GM21381 (cell line): ENCODE data around the gene KREMEN2.
"Not testable (repeated sequence)": the region's sequence is repeated elsewhere in the genome, so short reads cannot be mapped to it uniquely, and the experiment has no call there.

Experiments used
- ATAC-seq: cut with Tn5 transposase; IDR thresholded peaks from one replicate; pipeline ENCODE4 v1.9.1; 2021; ENCODE audit warnings: mild to moderate bottlenecking, moderate library complexity; ENCODE audit not compliant: unreplicated experiment

KREMEN2 gene, protein sequence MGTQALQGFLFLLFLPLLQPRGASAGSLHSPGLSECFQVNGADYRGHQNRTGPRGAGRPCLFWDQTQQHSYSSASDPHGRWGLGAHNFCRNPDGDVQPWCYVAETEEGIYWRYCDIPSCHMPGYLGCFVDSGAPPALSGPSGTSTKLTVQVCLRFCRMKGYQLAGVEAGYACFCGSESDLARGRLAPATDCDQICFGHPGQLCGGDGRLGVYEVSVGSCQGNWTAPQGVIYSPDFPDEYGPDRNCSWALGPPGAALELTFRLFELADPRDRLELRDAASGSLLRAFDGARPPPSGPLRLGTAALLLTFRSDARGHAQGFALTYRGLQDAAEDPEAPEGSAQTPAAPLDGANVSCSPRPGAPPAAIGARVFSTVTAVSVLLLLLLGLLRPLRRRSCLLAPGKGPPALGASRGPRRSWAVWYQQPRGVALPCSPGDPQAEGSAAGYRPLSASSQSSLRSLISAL

DNA sequence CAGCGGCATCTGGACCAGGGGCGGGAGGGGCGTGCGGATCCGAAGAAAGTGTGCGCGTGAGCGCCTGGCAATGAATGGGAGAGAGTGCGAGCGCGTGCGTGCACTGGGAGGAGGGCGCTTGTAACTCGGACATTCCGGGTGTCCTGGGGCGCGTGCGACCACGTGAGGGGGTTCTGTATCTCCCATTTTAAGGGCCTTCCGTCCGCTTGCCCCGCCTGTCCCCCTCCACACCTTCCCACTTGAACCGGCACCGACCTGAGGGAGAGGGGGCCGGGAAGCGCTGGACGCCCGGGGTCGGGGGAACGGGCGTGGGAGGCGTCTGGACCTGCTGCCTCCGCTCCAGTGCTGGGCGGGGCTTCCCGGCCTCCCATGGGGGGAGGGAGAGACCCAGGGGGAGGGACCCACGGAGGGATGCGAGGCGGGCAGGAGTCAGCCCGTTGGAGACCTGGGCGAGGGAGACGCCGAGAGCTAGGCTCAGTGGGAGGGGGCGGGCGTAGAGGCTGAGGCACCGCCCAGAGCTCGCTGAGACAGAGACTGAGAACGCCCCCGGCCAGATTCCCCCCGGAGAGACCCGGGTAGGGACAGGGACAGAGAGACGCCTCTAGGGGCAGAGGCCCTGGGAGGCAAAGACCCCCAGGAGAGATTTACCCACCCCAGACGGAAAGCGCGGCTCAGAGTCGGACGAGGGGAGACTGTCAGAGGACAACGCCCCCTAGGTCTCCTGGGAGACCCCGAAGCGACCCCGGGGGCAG, at the start of gene KREMEN2:
Gene KREMEN2 (plus strand): TSS at position 553 of the 752 bp plus-strand sequence. CDS start 246 bp downstream, outside the sequence.
- no peak for ATAC-seq

DNA sequence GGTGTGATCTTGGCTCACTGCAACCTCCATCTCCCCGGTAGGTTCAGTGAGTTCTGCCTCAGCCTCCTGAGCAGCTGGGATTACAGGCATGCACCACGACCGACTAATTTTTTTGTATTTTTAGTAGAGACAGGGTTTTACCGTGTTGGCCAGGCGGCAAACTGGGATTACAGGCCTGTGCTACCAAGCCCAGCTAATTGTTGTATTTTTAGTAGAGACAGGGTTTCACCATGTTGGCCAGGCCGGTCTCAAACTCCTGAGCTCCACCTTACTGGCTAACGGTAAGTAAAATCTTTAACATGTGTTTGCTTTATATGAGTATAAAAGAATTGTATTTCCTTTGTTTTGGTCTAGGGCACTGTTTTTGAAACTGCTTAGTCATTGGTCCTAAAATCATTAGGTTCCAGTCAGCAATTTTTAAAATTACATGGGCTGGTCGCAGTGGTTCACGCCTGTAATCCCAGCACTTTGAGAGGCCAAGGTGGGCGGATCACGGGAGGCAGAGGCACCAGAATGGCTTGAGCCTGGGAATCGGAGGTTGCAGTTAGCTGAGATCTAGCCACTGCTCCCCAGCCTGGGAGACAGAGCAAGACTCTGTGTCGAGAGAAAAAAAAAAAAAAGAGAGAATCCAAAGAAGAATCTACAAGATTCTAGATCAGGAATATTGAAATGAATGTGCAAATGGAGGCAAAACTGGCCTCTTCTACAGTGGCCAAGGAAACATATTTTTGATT, 48.7 kb upstream of the KREMEN2 start:
- ATAC-seq, result no peak

DNA sequence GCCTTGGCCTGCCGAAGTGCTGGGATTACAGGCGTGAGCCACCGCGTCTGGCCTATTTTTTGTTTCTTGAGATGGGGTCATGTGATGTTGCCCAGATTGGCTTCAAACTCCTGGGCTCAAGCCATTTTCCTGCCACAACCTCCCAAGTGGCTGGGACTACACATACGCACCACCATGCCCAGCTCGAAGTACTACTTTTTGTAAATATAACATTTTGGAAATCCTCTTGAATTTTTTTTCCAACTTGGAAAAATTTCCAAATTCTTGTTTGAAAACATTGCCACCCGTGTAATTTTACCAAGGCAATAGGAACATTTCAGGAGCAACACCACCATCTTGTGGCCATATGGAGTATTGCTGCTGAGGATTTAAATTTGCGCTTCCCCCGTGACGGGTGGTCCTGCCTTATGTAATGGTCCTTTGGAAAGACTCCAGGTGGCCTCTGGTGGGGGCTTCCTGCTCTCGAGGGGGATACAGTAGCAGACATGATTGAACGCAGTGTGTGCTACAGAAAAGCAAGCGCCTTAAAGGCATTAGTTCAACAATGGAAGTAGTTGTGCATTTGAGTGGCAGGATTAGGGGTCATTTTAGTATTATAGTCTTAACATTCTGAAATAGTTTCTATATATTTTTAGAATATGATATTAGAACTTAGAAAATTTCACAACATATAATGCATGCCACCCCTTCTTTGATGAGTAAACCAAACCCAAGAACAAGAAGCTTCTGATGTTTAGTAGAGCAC, 44.4 kb upstream of the KREMEN2 start:
- no peak for ATAC-seq

DNA sequence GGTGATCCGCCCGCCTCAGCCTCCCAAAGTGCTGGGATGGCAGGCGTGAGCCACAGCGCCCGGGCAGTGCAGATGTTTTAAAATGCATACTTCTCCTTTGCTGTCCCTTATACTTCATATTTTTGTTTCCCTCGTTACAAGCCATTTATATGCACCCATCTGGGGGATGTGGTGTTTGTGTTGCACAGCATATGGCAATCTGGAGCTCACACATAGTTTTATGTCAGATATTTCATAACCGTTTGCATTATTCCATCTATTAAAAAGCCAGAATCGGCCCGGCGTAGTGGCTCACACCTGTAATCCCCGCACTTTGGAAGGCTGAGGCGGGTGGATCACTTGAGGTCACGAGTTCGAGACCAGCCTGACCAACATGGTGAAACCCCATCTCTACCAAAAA, 40.6 kb upstream of the KREMEN2 start:
- no peak for ATAC-seq

DNA sequence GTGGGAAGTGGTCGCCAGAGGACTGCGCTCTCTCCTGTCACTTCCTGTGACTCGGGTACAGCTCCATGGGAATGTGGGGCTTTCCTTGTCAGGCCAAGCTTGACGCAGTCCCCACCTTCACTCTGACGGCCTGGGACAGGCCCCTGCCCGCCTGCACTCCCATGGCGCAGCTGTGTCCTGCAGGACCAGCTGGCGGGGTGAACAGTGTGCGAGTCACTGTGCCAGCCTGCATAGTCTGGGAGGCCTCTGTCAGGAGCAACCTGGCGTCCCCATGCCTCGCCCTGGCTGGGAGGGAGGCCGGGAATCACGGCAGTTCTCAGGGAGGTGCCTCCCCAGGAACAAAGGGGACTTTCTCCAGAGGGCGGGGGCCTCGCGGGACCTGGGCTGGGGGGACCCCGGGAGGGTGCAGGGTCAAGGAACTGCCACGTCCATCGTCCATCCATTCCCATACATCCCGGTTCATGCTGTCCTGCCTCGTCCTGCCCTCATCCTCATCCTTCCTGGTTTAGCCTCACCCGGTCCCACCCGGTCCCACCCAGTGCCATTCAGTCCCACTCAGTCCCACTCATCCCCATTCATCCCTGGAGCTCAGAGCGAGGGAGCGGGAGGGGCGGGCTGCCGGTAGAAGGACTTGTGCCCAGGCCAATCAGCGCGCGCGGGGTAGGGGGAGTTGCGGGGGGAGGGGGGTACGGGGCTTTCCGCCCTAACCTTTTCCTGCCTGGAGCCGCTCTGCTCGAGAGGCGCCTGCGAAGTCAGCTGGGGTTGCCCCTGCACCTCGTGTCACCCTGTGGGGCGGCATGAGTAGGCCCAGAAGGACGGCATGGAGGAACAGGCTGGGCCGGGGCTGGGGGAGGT, 38.9 kb upstream of the KREMEN2 start:
- ATAC-seq, result no peak

DNA sequence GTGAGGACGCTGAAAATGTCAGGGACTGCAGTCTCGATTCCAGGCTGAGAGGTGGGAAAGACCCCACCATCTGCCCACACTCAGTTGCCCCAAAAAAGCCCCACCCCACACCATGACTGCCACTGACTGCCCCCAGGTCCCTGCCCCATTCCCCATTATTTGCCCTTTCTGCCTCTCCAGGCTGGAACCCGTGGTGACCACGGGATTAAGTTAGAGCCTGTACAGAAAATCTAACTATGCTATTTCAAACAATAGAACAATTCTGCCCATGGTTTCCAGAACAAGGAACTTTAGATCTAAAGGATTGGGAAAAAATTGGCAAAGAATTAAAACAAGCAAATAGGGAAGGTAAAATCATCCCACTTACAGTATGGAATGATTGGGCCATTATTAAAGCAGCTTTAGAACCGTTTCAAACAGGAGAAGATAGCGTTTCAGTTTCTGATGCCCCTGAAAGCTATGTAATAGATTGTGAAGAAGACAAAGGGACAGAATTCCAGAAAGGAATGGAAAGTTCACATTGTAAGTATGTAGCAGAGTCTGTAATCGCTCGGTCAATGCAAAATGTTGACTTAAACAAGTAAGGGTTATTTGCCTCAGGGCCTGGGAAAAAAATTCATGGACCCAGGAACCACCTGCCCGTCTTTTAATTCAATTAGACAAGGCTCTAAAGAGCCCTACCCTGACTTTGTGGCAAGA, 38.0 kb upstream of the KREMEN2 start:
- no peak for ATAC-seq

DNA sequence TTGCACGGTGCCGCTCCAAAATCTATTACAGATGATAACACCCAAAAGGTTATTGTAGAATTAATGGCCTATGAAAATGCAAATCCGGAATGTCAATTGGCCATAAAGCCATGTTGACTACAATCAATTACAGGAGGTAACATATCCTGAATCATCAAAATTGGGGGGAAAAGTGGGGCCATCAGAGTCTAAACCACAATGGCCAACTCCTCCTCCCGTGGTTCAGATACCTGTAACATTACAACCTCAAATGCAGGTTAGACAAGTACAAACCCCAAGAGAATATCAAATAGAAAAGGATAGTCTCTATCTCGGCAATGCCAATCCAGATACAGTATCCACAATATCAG, 37.5 kb upstream of the KREMEN2 start:
- no peak for ATAC-seq

DNA sequence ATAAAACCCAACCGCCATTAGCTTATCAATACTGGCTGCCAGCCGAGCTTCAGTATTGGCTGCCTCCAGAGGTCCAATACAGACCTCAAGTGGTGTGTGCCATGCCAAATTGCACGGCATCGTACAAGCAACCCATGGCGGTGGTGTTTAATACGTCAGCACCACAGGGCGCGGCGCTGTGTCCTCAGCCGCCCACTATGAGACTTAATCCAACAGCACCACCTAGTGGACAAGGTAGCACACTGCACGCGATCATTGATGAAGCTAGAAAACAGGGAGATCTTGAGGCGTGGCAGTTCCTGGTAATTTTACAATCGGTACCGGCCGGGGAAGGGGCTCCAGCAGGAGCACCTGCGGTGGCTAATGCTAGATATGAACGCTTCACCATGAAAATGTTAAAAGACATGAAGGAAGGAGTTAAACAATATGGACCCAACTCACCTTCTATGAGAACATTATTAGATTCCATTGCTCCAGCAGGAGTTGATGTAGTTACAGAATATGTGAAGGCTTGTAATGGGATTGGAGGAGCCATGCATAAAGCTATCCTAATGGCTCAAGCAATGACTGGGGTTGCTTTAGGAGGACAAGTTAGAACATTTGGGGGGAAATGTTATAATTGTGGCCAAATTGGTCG, 36.9 kb upstream of the KREMEN2 start:
- no peak for ATAC-seq

DNA sequence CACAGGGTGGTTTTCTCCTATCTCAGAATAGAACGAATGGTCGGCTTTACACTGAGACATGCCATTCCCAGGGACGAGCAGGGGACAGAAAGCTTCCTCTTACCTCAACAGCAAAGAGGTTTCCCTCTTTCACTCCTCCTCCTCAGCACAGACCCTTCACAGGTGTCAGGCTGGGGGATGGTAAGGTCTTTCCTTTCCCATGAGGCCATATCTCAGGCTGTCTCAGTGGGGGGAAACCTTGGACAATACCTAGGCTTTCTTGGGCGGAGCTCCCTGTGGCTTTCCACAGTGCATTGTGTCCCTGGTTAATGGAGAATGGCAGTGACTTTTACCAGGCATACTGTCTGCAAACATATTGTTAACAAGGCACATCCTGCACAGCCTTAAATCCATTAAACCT, 35.9 kb upstream of the KREMEN2 start:
- ATAC-seq, result not testable (repeated sequence)

DNA sequence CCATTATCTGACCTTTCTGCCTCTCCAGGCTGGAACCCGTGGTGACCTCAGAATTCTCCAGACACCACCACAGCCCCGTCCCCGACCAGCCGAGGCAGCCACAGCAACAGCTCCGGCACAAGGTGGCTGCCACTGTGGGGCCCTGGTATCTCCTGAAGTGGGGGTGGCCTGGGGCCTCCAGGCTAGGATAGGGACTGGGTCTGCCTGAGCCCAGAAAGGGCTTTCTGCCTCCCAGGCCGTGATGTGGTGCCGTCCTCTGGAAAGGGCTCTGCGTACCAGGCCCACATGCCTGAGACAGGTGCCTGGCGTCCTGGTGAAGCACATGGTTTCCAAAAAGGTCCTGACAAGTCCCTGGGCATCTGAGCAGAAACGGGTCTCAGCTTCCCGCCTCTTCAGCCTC, 35.3 kb upstream of the KREMEN2 start:
- ATAC-seq, result no peak

DNA sequence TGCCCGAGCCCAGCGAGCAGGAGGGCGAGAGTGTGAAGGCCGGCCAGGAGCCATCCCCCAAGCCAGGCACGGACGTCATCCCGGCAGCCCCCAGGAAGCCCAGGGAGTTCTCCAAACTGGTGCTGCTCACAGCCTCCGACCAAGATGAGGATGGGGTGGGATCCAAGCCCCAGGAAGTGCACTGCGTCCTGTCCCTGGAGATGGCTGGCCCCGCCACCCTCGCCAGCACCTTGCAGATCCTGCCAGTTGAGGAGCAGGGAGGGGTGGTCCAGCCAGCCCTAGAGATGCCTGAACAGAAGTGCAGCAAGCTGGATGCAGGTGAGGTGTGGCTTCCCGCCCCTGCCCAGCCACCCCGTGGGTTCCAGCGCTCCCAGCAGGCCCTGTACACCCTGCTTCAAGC, 34.4 kb upstream of the KREMEN2 start:
- no peak for ATAC-seq

DNA sequence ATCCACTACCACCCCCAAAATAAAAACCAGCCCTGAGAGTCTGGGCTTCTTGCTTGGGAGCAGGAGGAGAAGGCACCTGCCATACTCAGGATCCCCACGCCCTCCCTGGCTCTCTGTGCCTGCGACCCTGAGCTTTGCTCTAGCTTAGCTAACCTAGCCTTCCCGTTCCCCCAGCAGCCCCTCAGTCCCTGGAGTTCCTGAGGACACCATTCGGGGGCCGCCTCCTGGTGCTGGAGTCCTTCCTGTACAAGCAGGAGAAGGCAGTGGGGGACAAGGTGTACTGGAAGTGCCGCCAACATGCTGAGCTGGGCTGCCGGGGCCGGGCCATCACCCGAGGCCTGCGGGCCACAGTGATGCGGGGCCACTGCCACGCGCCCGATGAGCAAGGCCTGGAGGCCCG, 33.8 kb upstream of the KREMEN2 start:
- ATAC-seq, result no peak

DNA sequence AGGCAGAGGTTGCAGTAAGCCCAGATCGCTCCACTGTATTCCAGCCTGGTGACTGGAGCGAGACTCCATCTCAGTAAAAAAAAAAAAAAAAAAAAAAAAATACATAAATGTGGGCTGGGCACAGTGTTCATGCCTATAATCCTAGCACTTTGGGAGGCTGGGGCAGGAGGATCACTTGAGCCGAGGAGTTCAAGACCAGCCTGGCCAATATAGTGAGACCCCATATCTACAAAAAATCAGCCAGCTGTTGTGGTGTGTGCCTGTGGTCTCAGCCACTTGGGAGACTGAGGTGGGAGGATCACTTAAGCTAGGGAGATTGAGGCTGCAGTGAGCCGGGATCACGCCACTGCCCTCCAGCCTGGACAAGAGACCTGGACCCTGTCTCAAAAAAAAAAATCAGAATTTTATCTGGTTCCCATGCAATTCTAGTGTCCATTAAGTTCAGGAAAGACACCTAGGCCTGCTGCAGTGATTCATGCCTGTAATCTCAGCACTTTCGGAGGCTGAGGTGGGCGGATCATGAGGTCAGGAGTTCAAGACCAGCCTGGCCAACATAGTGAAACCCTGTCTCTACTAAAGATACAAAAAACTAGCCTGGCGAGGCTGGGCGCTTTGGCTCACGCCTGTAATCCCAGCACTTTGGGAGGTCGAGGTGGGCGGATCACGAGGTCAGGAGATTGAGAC, 32.7 kb upstream of the KREMEN2 start:
- ATAC-seq, result not testable (repeated sequence)

DNA sequence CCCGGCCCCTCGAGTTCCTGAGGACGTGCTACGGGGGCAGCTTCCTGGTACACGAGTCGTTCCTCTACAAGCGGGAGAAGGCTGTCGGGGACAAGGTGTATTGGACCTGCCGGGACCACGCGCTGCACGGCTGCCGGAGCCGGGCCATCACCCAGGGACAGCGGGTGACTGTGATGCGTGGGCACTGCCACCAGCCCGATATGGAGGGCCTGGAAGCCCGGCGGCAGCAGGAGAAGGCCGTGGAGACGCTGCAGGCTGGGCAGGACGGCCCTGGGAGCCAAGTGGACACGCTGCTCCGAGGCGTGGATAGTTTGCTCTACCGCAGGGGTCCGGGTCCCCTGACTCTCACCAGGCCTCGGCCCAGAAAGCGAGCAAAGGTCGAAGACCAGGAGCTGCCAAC, 30.9 kb upstream of the KREMEN2 start:
- no peak for ATAC-seq

DNA sequence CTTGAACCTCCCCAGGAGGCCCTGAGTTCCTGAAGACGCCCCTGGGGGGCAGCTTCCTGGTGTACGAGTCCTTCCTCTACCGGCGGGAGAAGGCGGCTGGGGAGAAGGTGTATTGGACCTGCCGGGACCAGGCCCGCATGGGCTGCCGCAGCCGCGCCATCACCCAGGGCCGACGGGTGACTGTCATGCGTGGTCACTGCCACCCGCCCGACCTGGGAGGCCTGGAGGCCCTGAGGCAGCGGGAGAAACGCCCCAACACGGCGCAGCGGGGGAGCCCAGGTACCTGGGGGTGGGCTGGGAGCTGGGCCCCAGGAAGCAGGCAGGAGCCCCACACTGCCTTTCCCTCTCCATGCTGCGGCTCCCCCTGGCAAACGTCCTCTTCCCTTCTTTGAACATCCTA, 30.4 kb upstream of the KREMEN2 start:
- ATAC-seq, result no peak

DNA sequence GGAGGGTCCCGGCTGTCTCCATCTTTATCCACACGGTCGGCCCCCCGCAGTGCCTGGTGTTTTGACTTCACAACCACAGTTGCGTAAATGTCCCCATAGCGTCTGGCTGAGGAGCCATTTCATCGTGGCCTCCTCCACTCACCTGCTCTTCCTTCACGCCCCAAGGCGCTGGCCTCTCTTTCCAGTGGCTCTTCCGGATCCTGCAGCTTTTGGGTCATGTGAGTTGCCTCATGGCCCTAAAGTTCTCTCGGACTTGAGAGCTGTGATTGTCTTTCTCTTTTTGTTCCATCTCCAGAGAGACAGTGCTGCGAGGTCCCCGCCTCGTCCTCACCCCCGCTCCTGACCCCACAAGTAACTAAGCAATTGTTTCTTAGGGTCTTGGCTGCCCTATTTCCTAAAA, 29.6 kb upstream of the KREMEN2 start:
- ATAC-seq, result no peak

DNA sequence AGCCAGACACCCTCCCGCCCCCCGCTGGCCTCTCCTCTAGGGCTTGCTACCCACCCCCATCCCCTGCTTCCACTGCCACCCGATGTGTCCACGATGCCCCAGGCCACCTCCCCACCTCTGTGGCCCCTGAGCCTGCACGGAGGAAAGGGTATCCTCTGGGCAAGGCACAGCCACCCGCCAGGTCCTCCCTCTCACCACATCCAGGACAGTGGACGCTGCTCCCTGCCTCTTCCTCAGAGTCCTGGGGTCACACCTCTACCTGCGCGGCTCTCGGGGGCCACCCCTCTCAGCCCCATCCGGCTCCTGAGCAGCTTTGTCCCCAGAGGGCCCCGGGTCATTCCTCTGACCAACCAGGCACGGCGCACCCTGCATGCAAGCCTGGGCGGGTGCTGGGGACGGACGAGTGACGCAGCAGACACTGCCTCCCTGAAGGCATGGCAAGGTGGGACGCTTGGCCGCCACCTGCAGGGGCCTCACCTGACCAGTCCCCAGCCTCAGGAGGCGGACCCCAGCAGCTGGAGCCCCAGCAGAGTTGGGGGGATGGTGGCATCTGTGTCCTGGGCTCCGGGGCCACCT, 27.6 kb upstream of the KREMEN2 start:
- ATAC-seq, result no peak

DNA sequence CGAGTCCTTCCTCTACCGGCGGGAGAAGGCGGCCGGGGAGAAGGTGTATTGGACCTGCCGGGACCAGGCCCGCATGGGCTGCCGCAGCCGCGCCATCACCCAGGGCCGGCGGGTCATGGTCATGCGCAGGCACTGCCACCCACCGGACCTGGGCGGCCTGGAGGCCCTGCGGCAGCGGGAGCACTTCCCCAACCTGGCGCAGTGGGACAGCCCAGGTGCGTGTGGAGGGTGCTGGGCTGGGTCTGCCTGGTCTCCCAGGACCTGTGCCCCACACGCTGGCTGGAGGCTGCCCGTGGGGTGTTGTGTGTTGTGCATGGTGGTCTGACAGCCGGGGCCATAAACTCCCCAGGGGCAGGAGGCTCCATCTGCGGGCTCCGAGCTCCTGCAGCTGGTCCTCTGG, 26.9 kb upstream of the KREMEN2 start:
- no peak for ATAC-seq
